A549 (cell line): ENCODE results near the gene UBE2D4.

Source experiments
- MAX ChIP-seq: IDR thresholded peaks from 2 replicates; pipeline ENCODE4 v1.6.1; 2012
- POLR2A ChIP-seq: IDR thresholded peaks from 2 replicates; pipeline ENCODE4 v1.6.1; 2012; ENCODE audit warnings: mild to moderate bottlenecking, low read length
- RAD21 ChIP-seq, 2 experiments: fragments of >200 bp in 1 of 2; sonication (Bioruptor Twin) in 1 of 2; formaldehyde crosslinking in 1 of 2; IDR thresholded peaks in 1 of 2; conservative IDR thresholded peaks in 1 of 2; 2 replicates in 1 of 2; 3 replicates in 1 of 2; pipeline ENCODE4 v1.6.1; 2012 to 2018; ENCODE audit warnings: inconsistent platforms in 1 of 2
- TF ChIP-seq, protein P1 (sequence below): fragments of >200 bp; sonication (Bioruptor Twin); formaldehyde crosslinking; IDR thresholded peaks from 3 replicates; pipeline ENCODE4 v1.5.1; 2016

- TF ChIP-seq POLR2A (no peak), MAX (no peak), RAD21 (conservative IDR thresholded peaks at IDR 0.05 in 1 of 2, IDR thresholded peaks at IDR 0.05 in 1 of 2) (no peak)
- TF ChIP-seq, protein P1, sequence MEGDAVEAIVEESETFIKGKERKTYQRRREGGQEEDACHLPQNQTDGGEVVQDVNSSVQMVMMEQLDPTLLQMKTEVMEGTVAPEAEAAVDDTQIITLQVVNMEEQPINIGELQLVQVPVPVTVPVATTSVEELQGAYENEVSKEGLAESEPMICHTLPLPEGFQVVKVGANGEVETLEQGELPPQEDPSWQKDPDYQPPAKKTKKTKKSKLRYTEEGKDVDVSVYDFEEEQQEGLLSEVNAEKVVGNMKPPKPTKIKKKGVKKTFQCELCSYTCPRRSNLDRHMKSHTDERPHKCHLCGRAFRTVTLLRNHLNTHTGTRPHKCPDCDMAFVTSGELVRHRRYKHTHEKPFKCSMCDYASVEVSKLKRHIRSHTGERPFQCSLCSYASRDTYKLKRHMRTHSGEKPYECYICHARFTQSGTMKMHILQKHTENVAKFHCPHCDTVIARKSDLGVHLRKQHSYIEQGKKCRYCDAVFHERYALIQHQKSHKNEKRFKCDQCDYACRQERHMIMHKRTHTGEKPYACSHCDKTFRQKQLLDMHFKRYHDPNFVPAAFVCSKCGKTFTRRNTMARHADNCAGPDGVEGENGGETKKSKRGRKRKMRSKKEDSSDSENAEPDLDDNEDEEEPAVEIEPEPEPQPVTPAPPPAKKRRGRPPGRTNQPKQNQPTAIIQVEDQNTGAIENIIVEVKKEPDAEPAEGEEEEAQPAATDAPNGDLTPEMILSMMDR, result no peak
Observed at GRCh38 chr7:43933902-43934560, 7.8 kb downstream of the UBE2D4 start.
